OCI-LY1 (cell line): ENCODE data around the gene GCNA.

Experiments
- H2AFZ ChIP-seq: fragments of 200-600 bp; sonication (generic), shearing (Covaris generic); 2 replicates; pipeline ENCODE4 v1.6.0; 2014; ENCODE audit warnings: antibody characterized with exemption, mild to moderate bottlenecking, low read length
- H3F3A ChIP-seq: fragments of 200-600 bp; sonication (generic), shearing (Covaris generic); 2 replicates; pipeline ENCODE4 v1.6.0; 2014; ENCODE audit warnings: mild to moderate bottlenecking, antibody characterized with exemption, low read length, moderate library complexity; ENCODE audit not compliant: insufficient read depth
- H3K27ac ChIP-seq: fragments of 200-600 bp; sonication (generic); 2 replicates; pipeline ENCODE4 v1.5.1; 2014; ENCODE audit warnings: low read length, mixed run types, mild to moderate bottlenecking, low read depth; ENCODE audit not compliant: poor library complexity, severe bottlenecking
- H3K27me3 ChIP-seq: fragments of 200-600 bp; sonication (generic); 2 replicates; pipeline ENCODE4 v1.6.0; 2014; ENCODE audit warnings: antibody characterized with exemption, mild to moderate bottlenecking, low read length, moderate library complexity; ENCODE audit not compliant: insufficient read depth
- H3K36me3 ChIP-seq: fragments of 200-600 bp; sonication (generic); 2 replicates; pipeline ENCODE4 v1.6.1; 2014; ENCODE audit warnings: mild to moderate bottlenecking, antibody characterized with exemption, low read length, moderate library complexity, mixed read lengths; ENCODE audit not compliant: insufficient read depth
- H3K4me1 ChIP-seq: fragments of 200-600 bp; sonication (generic); 2 replicates; pipeline ENCODE4 v1.5.1; 2014; ENCODE audit warnings: mild to moderate bottlenecking, low read length, moderate library complexity; ENCODE audit not compliant: insufficient read depth, severe bottlenecking
- H3K4me2 ChIP-seq: fragments of 200-600 bp; sonication (generic), shearing (Covaris generic); 2 replicates; pipeline ENCODE4 v1.6.1; 2014; ENCODE audit warnings: low read length
- H3K4me3 ChIP-seq: fragments of 200-600 bp; sonication (generic); 2 replicates; pipeline ENCODE4 v1.5.1; 2014; ENCODE audit warnings: low read length, low read depth, mild to moderate bottlenecking, mixed read lengths; ENCODE audit not compliant: poor library complexity, severe bottlenecking
- H3K79me2 ChIP-seq: fragments of 200-600 bp; shearing (Covaris generic); 2 replicates; pipeline ENCODE4 v1.6.1; 2016; ENCODE audit warnings: mixed run types, low read length, mixed read lengths; ENCODE audit not compliant: insufficient read depth
- H3K9ac ChIP-seq: fragments of 200-600 bp; sonication (generic), shearing (Covaris generic); 2 replicates; pipeline ENCODE4 v1.6.1; 2014; ENCODE audit warnings: mild to moderate bottlenecking, low read length, mixed read lengths
- H3K9me2 ChIP-seq: fragments of 200-600 bp; sonication (generic), shearing (Covaris generic); 2 replicates; pipeline ENCODE4 v1.6.1; 2014; ENCODE audit warnings: low read depth, mild to moderate bottlenecking, low read length, mixed read lengths
- H3K9me3 ChIP-seq: fragments of 200-600 bp; shearing (Covaris generic); 2 replicates; pipeline ENCODE4 v1.6.1; 2014; ENCODE audit warnings: low read length, mixed read lengths
- H4K20me1 ChIP-seq: fragments of 200-600 bp; sonication (generic), shearing (Covaris generic); 2 replicates; pipeline ENCODE4 v1.6.0; 2016; ENCODE audit warnings: mild to moderate bottlenecking, low read length; ENCODE audit not compliant: insufficient read depth
- EZH2 ChIP-seq: fragments of 200-600 bp; sonication (generic), shearing (Covaris generic); IDR thresholded peaks from 2 replicates; pipeline ENCODE4 v1.8.0; 2017; ENCODE audit warnings: borderline replicate concordance, mixed run types, mild to moderate bottlenecking, antibody characterized with exemption, low read length, moderate library complexity, mixed read lengths
- TF ChIP-seq, protein P1 (sequence below): fragments of 200-600 bp; sonication (generic), shearing (Covaris generic); IDR thresholded peaks from 2 replicates; pipeline ENCODE4 v1.5.1; 2017; ENCODE audit warnings: mild to moderate bottlenecking, antibody characterized with exemption, low read length, moderate library complexity, mixed read lengths

The GCNA gene

DNA sequence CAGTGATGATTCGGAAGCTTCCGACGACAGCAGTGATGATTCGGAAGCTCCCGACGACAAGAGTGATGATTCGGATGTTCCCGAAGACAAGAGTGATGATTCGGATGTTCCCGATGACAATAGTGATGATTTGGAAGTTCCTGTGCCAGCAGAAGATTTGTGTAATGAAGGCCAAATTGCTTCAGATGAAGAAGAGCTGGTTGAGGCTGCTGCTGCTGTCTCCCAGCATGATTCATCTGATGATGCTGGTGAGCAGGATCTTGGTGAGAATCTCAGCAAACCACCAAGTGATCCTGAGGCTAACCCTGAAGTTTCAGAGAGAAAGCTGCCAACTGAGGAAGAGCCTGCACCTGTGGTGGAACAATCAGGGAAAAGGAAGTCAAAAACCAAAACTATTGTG lies 25.9 kb downstream of the GCNA start:
- H3K9me2 ChIP-seq, result no peaks in the 10 kb centered on the region
- no peaks in the 10 kb centered on the region for H3K27me3 ChIP-seq
- H3F3A ChIP-seq, result no peaks in the 10 kb centered on the region
- H3K4me3 ChIP-seq, result no peak overlapping the region
- no peak overlapping the region for H3K4me2 ChIP-seq
- H3K9me3 ChIP-seq, result no peaks in the 10 kb centered on the region
- TF ChIP-seq, protein P1, sequence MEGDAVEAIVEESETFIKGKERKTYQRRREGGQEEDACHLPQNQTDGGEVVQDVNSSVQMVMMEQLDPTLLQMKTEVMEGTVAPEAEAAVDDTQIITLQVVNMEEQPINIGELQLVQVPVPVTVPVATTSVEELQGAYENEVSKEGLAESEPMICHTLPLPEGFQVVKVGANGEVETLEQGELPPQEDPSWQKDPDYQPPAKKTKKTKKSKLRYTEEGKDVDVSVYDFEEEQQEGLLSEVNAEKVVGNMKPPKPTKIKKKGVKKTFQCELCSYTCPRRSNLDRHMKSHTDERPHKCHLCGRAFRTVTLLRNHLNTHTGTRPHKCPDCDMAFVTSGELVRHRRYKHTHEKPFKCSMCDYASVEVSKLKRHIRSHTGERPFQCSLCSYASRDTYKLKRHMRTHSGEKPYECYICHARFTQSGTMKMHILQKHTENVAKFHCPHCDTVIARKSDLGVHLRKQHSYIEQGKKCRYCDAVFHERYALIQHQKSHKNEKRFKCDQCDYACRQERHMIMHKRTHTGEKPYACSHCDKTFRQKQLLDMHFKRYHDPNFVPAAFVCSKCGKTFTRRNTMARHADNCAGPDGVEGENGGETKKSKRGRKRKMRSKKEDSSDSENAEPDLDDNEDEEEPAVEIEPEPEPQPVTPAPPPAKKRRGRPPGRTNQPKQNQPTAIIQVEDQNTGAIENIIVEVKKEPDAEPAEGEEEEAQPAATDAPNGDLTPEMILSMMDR, result no peak
- TF ChIP-seq EZH2, result no peak
- H3K4me1 ChIP-seq, result no peaks in the 10 kb centered on the region
- H2AFZ ChIP-seq, result no peak overlapping the region
- H3K36me3 ChIP-seq, result peaks cover 83% of the 10 kb centered on the region
- no peaks in the 10 kb centered on the region for H3K79me2 ChIP-seq
- H3K27ac ChIP-seq, result no peak overlapping the region
- H3K9ac ChIP-seq, result no peak overlapping the region
- H4K20me1 ChIP-seq, result no peaks in the 10 kb centered on the region

DNA sequence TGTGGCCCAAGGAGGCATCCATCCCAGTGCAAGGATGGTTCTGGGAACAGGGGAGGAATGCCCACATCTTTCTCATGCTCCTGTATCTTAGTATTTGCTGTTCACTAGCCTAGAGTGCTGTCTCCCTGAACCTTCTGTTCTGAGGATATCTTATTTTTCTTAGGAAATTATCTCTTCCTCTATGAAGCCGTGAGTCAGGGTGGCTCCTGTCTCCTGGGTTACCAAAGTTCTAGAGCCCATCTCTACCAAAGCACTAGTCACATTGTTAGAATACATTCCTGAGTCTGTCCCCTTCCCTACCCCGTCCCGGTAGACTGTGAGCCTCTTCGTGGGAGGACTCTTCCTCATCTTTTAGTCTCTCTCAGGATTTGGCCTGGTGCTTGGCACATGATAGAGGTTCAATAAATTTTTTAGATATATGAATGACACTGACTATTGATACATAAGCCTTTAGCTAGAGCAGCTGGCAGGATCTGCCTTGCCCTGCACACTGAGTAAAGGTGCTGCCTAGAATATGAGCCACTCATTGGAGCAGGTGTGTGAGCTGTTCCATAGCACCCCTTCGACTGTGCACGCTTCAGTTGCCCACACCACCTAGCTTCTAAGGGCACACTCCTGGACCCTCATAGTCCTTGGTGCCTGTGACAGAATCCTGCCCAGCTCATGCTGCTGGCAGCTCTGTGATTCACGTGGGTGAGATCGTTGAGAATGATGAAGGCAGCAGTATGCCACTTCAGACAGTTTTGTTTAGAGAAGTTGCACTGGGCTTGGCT lies 26.7 kb downstream of the GCNA start:
- Histone ChIP-seq H3K27ac (no peak overlapping the region), H3K9me3 (no peaks in the 10 kb centered on the region), H3K36me3 (peaks cover 75% of the 10 kb centered on the region), H3K4me1 (no peaks in the 10 kb centered on the region), H3K4me2 (no peak overlapping the region), H3K79me2 (no peaks in the 10 kb centered on the region), H3K9me2 (no peaks in the 10 kb centered on the region), H3F3A (no peaks in the 10 kb centered on the region), H3K9ac (no peak overlapping the region), H3K4me3 (no peak overlapping the region), H2AFZ (no peak overlapping the region), H3K27me3 (no peaks in the 10 kb centered on the region), H4K20me1 (no peaks in the 10 kb centered on the region)
- no peak for TF ChIP-seq EZH2
- TF ChIP-seq, protein P1, result no peak

DNA sequence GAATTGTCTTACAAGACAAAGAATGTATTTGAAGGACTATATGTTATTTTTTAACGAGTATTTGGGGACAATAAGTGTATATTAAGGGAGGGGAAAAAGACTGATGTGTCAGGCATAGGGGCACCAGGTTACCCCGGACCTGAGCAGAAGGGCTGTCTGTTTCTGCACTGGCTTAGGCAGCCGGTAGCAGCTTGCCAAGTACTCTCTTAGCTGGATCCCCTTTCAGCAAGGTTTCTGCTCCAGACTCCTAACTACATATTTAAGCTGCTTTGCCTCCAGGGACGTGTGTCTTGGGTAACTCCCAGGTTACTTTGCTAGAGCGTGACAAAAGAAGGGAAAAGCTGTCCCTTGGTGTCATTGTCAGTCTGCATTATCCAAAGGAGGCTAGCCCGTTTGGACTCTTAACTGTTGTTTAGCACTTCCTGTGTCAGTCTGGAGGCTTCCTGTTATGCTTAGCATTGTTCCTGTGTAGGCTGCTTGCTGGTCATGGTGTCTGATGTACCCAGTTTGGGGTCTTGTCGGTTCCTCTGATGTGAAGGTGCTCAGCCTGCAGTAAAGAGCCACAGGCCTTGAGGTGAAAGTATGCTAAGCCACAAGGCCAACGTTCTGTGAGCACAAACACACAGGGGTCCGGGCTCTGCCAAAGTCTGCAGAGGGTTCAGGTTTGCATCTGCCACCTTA lies 28.4 kb downstream of the GCNA start:
- no peaks in the 10 kb centered on the region for H3K9me3 ChIP-seq
- no peak overlapping the region for H2AFZ ChIP-seq
- H4K20me1 ChIP-seq, result no peaks in the 10 kb centered on the region
- TF ChIP-seq, protein P1, result no peak
- no peaks in the 10 kb centered on the region for H3K9me2 ChIP-seq
- no peak overlapping the region for H3K4me2 ChIP-seq
- H3K27me3 ChIP-seq, result no peaks in the 10 kb centered on the region
- H3K4me3 ChIP-seq, result no peak overlapping the region
- H3K79me2 ChIP-seq, result no peaks in the 10 kb centered on the region
- H3K27ac ChIP-seq, result no peak overlapping the region
- H3K4me1 ChIP-seq, result no peaks in the 10 kb centered on the region
- peaks cover 75% of the 10 kb centered on the region for H3K36me3 ChIP-seq
- no peak overlapping the region for H3K9ac ChIP-seq
- H3F3A ChIP-seq, result no peaks in the 10 kb centered on the region
